ENCODE measurements around the gene EHMT2.

GRCh38 chr6:31935823-31936222 is 38.3 kb upstream of the EHMT2 start:
- TF ChIP-seq CTCF (IDR thresholded peaks at IDR 0.05) = no peak
- TF ChIP-seq POLR2A (IDR thresholded peaks at IDR 0.05) = no peak
